H1 (cell line): Measurements from ENCODE around the gene SPRYD3. TPM values are rescaled to one million over a fixed set of nuclear protein-coding genes. Genes with fewer than 3 reads are reported as not detected.
A peak's percentile ranks its signal among the peaks of the same experiment; 100 is the strongest.

Experiments used
- CTCF ChIA-PET: fragments of 300-600 bp; sonication (Branson Sonifier 250); formaldehyde crosslinking; loops from one replicate; lab custom pipeline; 2021; ENCODE audit not compliant: partially characterized antibody; lab: Charles Lee
- POLR2A ChIA-PET: fragments of 300-600 bp; sonication (Branson Sonifier 250); formaldehyde crosslinking; loops from one replicate; lab custom pipeline; 2021; ENCODE audit warnings: inconsistent platforms; ENCODE audit not compliant: partially characterized antibody; lab: Charles Lee
- DNase-seq, 2 experiments: peaks; one replicate each; pipeline versions ENCODE4 v3.0.0 to v3.0.0-alpha.2; 2010 to 2022; ENCODE audit warnings: low spot score in 2 of 2, low read depth in 1 of 2, mixed read lengths in 1 of 2
- FAIRE-seq: peaks from 2 replicates; lab custom pipeline; 2011; peaks lifted over from hg19 to GRCh38; lab: Jason Lieb, UNC
- H2AFZ ChIP-seq: 2 replicates; pipeline ENCODE4 v1.8.1; 2012; ENCODE audit warnings: low read length, inconsistent platforms
- H2AK5ac ChIP-seq: 2 replicates; pipeline ENCODE4 v1.6.1; 2013; ENCODE audit warnings: low read depth, low read length
- H2BK120ac ChIP-seq: replicated peaks from 2 replicates; pipeline ENCODE3; 2013; ENCODE audit warnings: low read depth, low read length, inconsistent platforms
- H2BK12ac ChIP-seq: 2 replicates; pipeline ENCODE4 v1.6.1; 2013; ENCODE audit warnings: low read depth, low read length
- H2BK15ac ChIP-seq: 2 replicates; pipeline ENCODE4 v1.6.1; 2013; ENCODE audit warnings: low read length
- H2BK20ac ChIP-seq: 2 replicates; pipeline ENCODE4 v1.6.1; 2013; ENCODE audit warnings: low read length
- H2BK5ac ChIP-seq: 2 replicates; pipeline ENCODE4 v1.6.1; 2013; ENCODE audit warnings: low read depth, low read length
- H3K14ac ChIP-seq: 2 replicates; pipeline ENCODE4 v1.6.1; 2013; ENCODE audit warnings: inconsistent platforms; ENCODE audit not compliant: insufficient read length
- H3K18ac ChIP-seq: 2 replicates; pipeline ENCODE4 v1.6.1; 2013; ENCODE audit warnings: low read length; ENCODE audit errors: extremely low read depth
- H3K23ac ChIP-seq: 2 replicates; pipeline ENCODE4 v1.6.1; 2013; ENCODE audit warnings: inconsistent platforms; ENCODE audit not compliant: insufficient read length
- H3K23me2 ChIP-seq: 2 replicates; pipeline ENCODE4 v1.6.1; 2013; ENCODE audit warnings: low read depth, low read length
- H3K27ac ChIP-seq: 2 replicates; pipeline ENCODE4 v1.6.1; 2011; ENCODE audit warnings: low read depth, low read length, inconsistent platforms
- H3K27me3 ChIP-seq, 4 experiments: replicated peaks in 1 of 4; 1 replicate in 1 of 4; 2 replicates in 3 of 4; pipeline versions ENCODE4 v1.6.1 to v1.8.1; 2011 to 2013; ENCODE audit warnings: low read length in 3 of 4, mild to moderate bottlenecking in 3 of 4, inconsistent platforms in 2 of 4, mixed read lengths in 2 of 4, moderate library complexity in 1 of 4; ENCODE audit not compliant: control insufficient read depth in 3 of 4, insufficient read depth in 3 of 4; ENCODE audit errors: extremely low read depth in 1 of 4
- H3K36me3 ChIP-seq, 4 experiments: 2 replicates each; pipeline versions ENCODE4 v1.6.1 to v1.8.1; 2011 to 2013; ENCODE audit warnings: mild to moderate bottlenecking in 4 of 4, low read length in 3 of 4, moderate library complexity in 2 of 4, control low read depth in 1 of 4, inconsistent platforms in 1 of 4; ENCODE audit not compliant: insufficient read depth in 4 of 4, control insufficient read depth in 2 of 4
- H3K4ac ChIP-seq: replicated peaks from 2 replicates; pipeline ENCODE3; 2013; ENCODE audit warnings: low read length, low read depth, mixed read lengths, inconsistent platforms; ENCODE audit not compliant: insufficient read length
- H3K4me1 ChIP-seq, 4 experiments: replicated peaks in 1 of 4; 1 replicate in 1 of 4; 2 replicates in 3 of 4; pipeline versions ENCODE4 v1.6.1 to v1.8.1; 2011 to 2013; ENCODE audit warnings: low read length in 3 of 4, inconsistent platforms in 2 of 4, mixed read lengths in 1 of 4; ENCODE audit not compliant: insufficient read depth in 4 of 4, control insufficient read depth in 3 of 4
- H3K4me2 ChIP-seq, 2 experiments: 2 replicates each; pipeline versions ENCODE4 v1.6.1 to v1.8.1; 2011 to 2013; ENCODE audit warnings: low read depth in 2 of 2, low read length in 2 of 2, control low read depth in 1 of 2, inconsistent platforms in 1 of 2, mild to moderate bottlenecking in 1 of 2; ENCODE audit not compliant: insufficient read depth in 1 of 2
- H3K4me3 ChIP-seq, 4 experiments: fragments of 200-600, 300-600 bp in 1 of 4; sonication (generic), shearing (Covaris generic), sonication (Bioruptor Twin) in 1 of 4; 2 replicates each; pipeline versions ENCODE4 v1.5.1 to v1.8.1; 2011 to 2016; ENCODE audit warnings: low read length in 4 of 4, low read depth in 3 of 4, control low read depth in 2 of 4, inconsistent platforms in 2 of 4, mild to moderate bottlenecking in 2 of 4, mixed read lengths in 1 of 4, moderate library complexity in 1 of 4; ENCODE audit not compliant: insufficient read depth in 2 of 4; ENCODE audit errors: extremely low read depth in 1 of 4
- H3K56ac ChIP-seq: replicated peaks from 2 replicates; pipeline ENCODE3; 2013; ENCODE audit warnings: low read depth, mild to moderate bottlenecking, mixed read lengths, low read length, inconsistent platforms; ENCODE audit not compliant: insufficient read length
- H3K79me1 ChIP-seq: 2 replicates; pipeline ENCODE4 v1.6.1; 2013; ENCODE audit warnings: low read depth, low read length, control low read depth
- H3K79me2 ChIP-seq, 2 experiments: 2 replicates each; pipeline versions ENCODE4 v1.6.1 to v1.8.1; 2012 to 2013; ENCODE audit warnings: low read length in 2 of 2, mild to moderate bottlenecking in 2 of 2, inconsistent platforms in 1 of 2; ENCODE audit not compliant: insufficient read depth in 2 of 2, control insufficient read depth in 1 of 2
- H3K9ac ChIP-seq, 4 experiments: replicated peaks in 1 of 4; 1 replicate in 1 of 4; 2 replicates in 3 of 4; pipeline versions ENCODE4 v1.6.1 to v1.8.1; 2011 to 2013; ENCODE audit warnings: low read depth in 3 of 4, low read length in 3 of 4, control low read depth in 2 of 4, mild to moderate bottlenecking in 2 of 4, moderate library complexity in 2 of 4, inconsistent platforms in 1 of 4; ENCODE audit errors: extremely low read depth in 1 of 4
- H3K9me3 ChIP-seq, 2 experiments: 2 replicates each; pipeline versions ENCODE4 v1.6.1 to v1.8.1; 2012 to 2013; ENCODE audit warnings: mild to moderate bottlenecking in 2 of 2, moderate library complexity in 2 of 2, control low read depth in 1 of 2, inconsistent platforms in 1 of 2, low read depth in 1 of 2, low read length in 1 of 2, mixed read lengths in 1 of 2; ENCODE audit not compliant: insufficient read depth in 2 of 2
- H4K20me1 ChIP-seq, 2 experiments: replicated peaks in 1 of 2; 2 replicates each; pipeline versions ENCODE3 to v1.8.1; 2011 to 2013; ENCODE audit warnings: inconsistent platforms in 2 of 2, low read length in 2 of 2, mild to moderate bottlenecking in 1 of 2; ENCODE audit not compliant: insufficient read depth in 2 of 2, control insufficient read depth in 1 of 2
- H4K5ac ChIP-seq: 2 replicates; pipeline ENCODE4 v1.6.1; 2013; ENCODE audit warnings: low read length, low read depth, mixed read lengths, inconsistent platforms; ENCODE audit not compliant: insufficient read length
- H4K8ac ChIP-seq: 2 replicates; pipeline ENCODE4 v1.8.0; 2013; ENCODE audit warnings: mild to moderate bottlenecking, moderate library complexity, low read length, inconsistent platforms; ENCODE audit not compliant: insufficient read depth; ENCODE audit errors: extremely low read depth
- H4K91ac ChIP-seq: replicated peaks from 2 replicates; pipeline ENCODE3; 2013; ENCODE audit warnings: low read length, mixed read lengths, inconsistent platforms; ENCODE audit not compliant: insufficient read length
- CBX5 ChIP-seq: fragments of 300-800, 300-1000 bp; sonication (generic); IDR thresholded peaks from 2 replicates; pipeline ENCODE4 v1.7.1; 2016; ENCODE audit warnings: antibody characterized with exemption, low read length, low read depth
- CBX8 ChIP-seq: fragments of 300-800, 300-1000 bp; sonication (generic); IDR thresholded peaks from 2 replicates; pipeline ENCODE4 v1.7.1; 2016; ENCODE audit warnings: low read depth, low read length, borderline replicate concordance
- CHD2 ChIP-seq: IDR thresholded peaks from 2 replicates; pipeline ENCODE4 v1.6.1; 2012; ENCODE audit warnings: low read length, improper control_type of control experiment
- EZH2 ChIP-seq: fragments of 200-600 bp; sonication (generic); IDR thresholded peaks from 2 replicates; pipeline ENCODE4 v1.7.1; 2012; ENCODE audit warnings: low read depth, mild to moderate bottlenecking, moderate library complexity, low read length, inconsistent platforms; ENCODE audit not compliant: severe bottlenecking
- FOSL1 ChIP-seq: IDR thresholded peaks from 2 replicates; pipeline ENCODE4 v1.6.1; 2011; ENCODE audit warnings: mild to moderate bottlenecking, low read depth, low read length, moderate library complexity; ENCODE audit not compliant: insufficient read depth
- GABPA ChIP-seq: IDR thresholded peaks from 2 replicates; pipeline ENCODE4 v1.6.1; 2011; ENCODE audit warnings: mild to moderate bottlenecking, low read length, moderate library complexity, borderline replicate concordance; ENCODE audit not compliant: insufficient read depth
- SIX5 ChIP-seq: IDR thresholded peaks from 2 replicates; pipeline ENCODE4 v1.6.1; 2011; ENCODE audit warnings: mild to moderate bottlenecking, low read depth, low read length
- TAF1 ChIP-seq: IDR thresholded peaks from 2 replicates; pipeline ENCODE4 v1.6.1; 2011; ENCODE audit warnings: mild to moderate bottlenecking, low read depth, low read length
- YY1 ChIP-seq: IDR thresholded peaks from 2 replicates; pipeline ENCODE4 v1.6.1; 2011; ENCODE audit warnings: low read depth, mild to moderate bottlenecking, low read length
- WGBS, 2 experiments: shearing (Covaris generic) in 1 of 2; methylation state at CpG; one replicate each; pipeline versions ENCODE4 v1.1.6 to v1.1.7; 2013 to 2015; ENCODE audit warnings: low lambda C conversion rate in 2 of 2, mixed read lengths in 2 of 2, inconsistent platforms in 1 of 2, low coverage in 1 of 2, missing lambda C conversion rate in 1 of 2; ENCODE audit not compliant: insufficient replicate concordance in 2 of 2, insufficient coverage in 1 of 2, insufficient read length in 1 of 2; ENCODE audit errors: extremely low coverage in 1 of 2, missing lambda C conversion rate in 1 of 2; 5-methylcytosine and 5-hydroxymethylcytosine counted together
- polyA plus RNA-seq, 7 experiments: library from polyadenylated mRNA; depleted of rRNA in 3 of 7; stranded (reverse) in 5 of 7; unstranded in 2 of 7; fragments of >200 nt in 5 of 7; fragments of 200-250 nt in 2 of 7; gene quantifications; 1 replicate in 5 of 7; 2 replicates in 1 of 7; 4 replicates in 1 of 7; pipeline versions ENCODE4 v1.2.1 to v1.2.3, GENCODE V29; 2011 to 2013; ENCODE audit warnings: missing spikeins in 2 of 7, mixed read lengths in 2 of 7
- total RNA-seq: library from RNA; stranded (reverse); fragmentation: NEBNext Ultra II Directional; extraction: Animal tissue kit (Norgen Biotek cat#: 25700); gene quantifications from 2 replicates; pipeline ENCODE4 v1.2.1, GENCODE V29; 2021
- TF ChIP-seq, protein P1 (sequence below): IDR thresholded peaks from 2 replicates; pipeline ENCODE4 v1.6.1; 2011; ENCODE audit warnings: low read depth, mild to moderate bottlenecking, low read length; ENCODE audit not compliant: insufficient read depth
- TF ChIP-seq, protein P2 (sequence below), 3 experiments: IDR thresholded peaks; 1 replicate in 2 of 3; 2 replicates in 1 of 3; pipeline versions ENCODE4 v1.5.1 to v1.6.1; 2011; ENCODE audit warnings: low read length in 3 of 3, mild to moderate bottlenecking in 3 of 3, inconsistent platforms in 2 of 3, low read depth in 1 of 3, moderate library complexity in 1 of 3; ENCODE audit not compliant: insufficient read depth in 1 of 3; ENCODE audit errors: control extremely low read depth in 1 of 3

The SPRYD3 gene
- total and polyA plus RNA-seq, 2 of the 8 experiments (the other 6 are each of a cell fraction or from before 2014, with no cell fraction given): 6.8 to 8.0 TPM

DNA sequence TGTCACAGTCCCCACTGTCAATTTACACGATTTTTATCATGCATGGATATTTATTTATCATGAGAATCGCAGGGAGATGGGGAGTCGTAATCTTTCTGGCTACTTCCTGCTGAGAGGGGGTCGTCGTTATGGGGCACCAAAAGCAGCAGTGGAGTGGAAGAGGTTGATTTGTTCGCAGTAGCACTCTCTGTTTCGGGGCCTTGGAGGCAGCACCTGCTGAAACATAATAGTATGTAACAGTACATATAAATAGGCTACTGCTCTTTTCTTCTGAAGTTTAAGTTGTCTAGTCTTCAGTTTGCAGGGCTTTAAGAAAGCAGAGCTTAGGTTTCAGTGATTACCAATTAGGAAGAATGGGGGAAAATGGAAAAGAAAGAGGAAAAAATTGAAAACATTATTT lies 27.9 kb upstream of the SPRYD3 start:
- Histone ChIP-seq H3K4me2 (peak overlapping the region; percentile 36 to 41; a peak in 3 of 4 replicates), H2BK20ac (no peak overlapping the region), H4K8ac (no peak overlapping the region), H3K4me1 (peaks cover 0 to 5% (median 1%) of the 10 kb centered on the region in 4 experiments; a peak in 5 of 7 replicates), H2AFZ (0 out of 2 replicates have a peak overlapping the region, but pooled peaks have one; percentile 9), H3K23me2 (no peaks in the 10 kb centered on the region), H2BK5ac (no peak overlapping the region), H4K20me1 (no peaks in the 10 kb centered on the region), H3K27ac (no peak overlapping the region), H4K5ac (no peak overlapping the region), H3K14ac (no peak overlapping the region), H4K91ac (no peak overlapping the region), H3K36me3 (no peaks in the 10 kb centered on the region), H3K56ac (no peak overlapping the region), H2BK12ac (no peak overlapping the region), H3K18ac (no peak overlapping the region), H3K27me3 (no peaks in the 10 kb centered on the region), H3K4me3 (no peak overlapping the region), H2AK5ac (no peak overlapping the region), H3K79me2 (no peaks in the 10 kb centered on the region), H3K23ac (no peak overlapping the region), H3K9me3 (peaks cover 3 to 6% of the 10 kb centered on the region in 2 experiments; a peak in 3 of 4 replicates), H2BK15ac (no peak overlapping the region), H3K79me1 (no peaks in the 10 kb centered on the region), H2BK120ac (no peak overlapping the region), H3K4ac (no peak overlapping the region), H3K9ac (no peak overlapping the region)
- 33% methylated on average over 7 of the region's 7 CpGs; no CpG with 5 or more reads in 1 of the 2 experiments for WGBS, 2 experiments
- no peak for FAIRE-seq
- DNase-seq: no peak
- ChIA-PET CTCF (interaction anchor here (0.6 to 19.1 kb wide), 3 partner anchors 8 to 346 kb away, joined by 3 to 531 read pairs (median 8); partner anchors contain the start of gene SPRYD3), POLR2A (no interaction called here)
- TF ChIP-seq GABPA (no peak), CBX8 (no peak), EZH2 (no peak), FOSL1 (no peak), SIX5 (no peak), TAF1 (no peak), CBX5 (no peak), CHD2 (no peak), YY1 (no peak)
- TF ChIP-seq, protein P1, sequence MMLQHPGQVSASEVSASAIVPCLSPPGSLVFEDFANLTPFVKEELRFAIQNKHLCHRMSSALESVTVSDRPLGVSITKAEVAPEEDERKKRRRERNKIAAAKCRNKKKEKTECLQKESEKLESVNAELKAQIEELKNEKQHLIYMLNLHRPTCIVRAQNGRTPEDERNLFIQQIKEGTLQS: no peak
- TF ChIP-seq, protein P2, sequence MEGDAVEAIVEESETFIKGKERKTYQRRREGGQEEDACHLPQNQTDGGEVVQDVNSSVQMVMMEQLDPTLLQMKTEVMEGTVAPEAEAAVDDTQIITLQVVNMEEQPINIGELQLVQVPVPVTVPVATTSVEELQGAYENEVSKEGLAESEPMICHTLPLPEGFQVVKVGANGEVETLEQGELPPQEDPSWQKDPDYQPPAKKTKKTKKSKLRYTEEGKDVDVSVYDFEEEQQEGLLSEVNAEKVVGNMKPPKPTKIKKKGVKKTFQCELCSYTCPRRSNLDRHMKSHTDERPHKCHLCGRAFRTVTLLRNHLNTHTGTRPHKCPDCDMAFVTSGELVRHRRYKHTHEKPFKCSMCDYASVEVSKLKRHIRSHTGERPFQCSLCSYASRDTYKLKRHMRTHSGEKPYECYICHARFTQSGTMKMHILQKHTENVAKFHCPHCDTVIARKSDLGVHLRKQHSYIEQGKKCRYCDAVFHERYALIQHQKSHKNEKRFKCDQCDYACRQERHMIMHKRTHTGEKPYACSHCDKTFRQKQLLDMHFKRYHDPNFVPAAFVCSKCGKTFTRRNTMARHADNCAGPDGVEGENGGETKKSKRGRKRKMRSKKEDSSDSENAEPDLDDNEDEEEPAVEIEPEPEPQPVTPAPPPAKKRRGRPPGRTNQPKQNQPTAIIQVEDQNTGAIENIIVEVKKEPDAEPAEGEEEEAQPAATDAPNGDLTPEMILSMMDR (IDR thresholded peaks at IDR 0.05; ENCODE audit: control extremely low read depth in 1 of 3, insufficient read depth in 1 of 3, low read depth in 1 of 3, low read length in 3 of 3): no peak
